GM21515 (cell line): ENCODE data around the gene DHRS9.

Source experiments
- ATAC-seq: cut with Tn5 transposase; IDR thresholded peaks from one replicate; pipeline ENCODE4 v1.9.1; 2021; ENCODE audit not compliant: unreplicated experiment

Gene DHRS9

GRCh38 chr2:169065422-169065821 lies 3.9 kb upstream of the DHRS9 start:
- no peak for ATAC-seq

- no peak for ATAC-seq
These were observed 3.4 kb upstream of the DHRS9 start for GRCh38 chr2:169065864-169066517.

GRCh38 chr2:169066897-169067296 lies 2.5 kb upstream of the DHRS9 start:
- ATAC-seq = no peak

- no peak for ATAC-seq
These were observed 470 bp downstream of the DHRS9 start for GRCh38 chr2:169069833-169070232.

- no peak for ATAC-seq
These were observed 2.1 kb downstream of the DHRS9 start for GRCh38 chr2:169071455-169071854.

GRCh38 chr2:169072163-169072925 lies 3.0 kb downstream of the DHRS9 start:
- ATAC-seq = peak; percentile 48

- no peak for ATAC-seq
These were observed 4.0 kb downstream of the DHRS9 start for GRCh38 chr2:169073211-169073962.

GRCh38 chr2:169073963-169074751 lies 4.8 kb downstream of the DHRS9 start:
- peak; percentile 37 for ATAC-seq

- no peak for ATAC-seq
These were observed 8.4 kb downstream of the DHRS9 start for GRCh38 chr2:169077674-169078240.

- peak; percentile 62 for ATAC-seq
These were observed 11.1 kb downstream of the DHRS9 start for GRCh38 chr2:169080250-169081069.

- no peak for ATAC-seq
These were observed 12.2 kb downstream of the DHRS9 start for GRCh38 chr2:169081551-169081950.

- peak; percentile 63 for ATAC-seq
These were observed 13.6 kb downstream of the DHRS9 start for GRCh38 chr2:169082995-169083394.

- ATAC-seq = no peak
These were observed 17.6 kb downstream of the DHRS9 start for GRCh38 chr2:169086893-169087467.

GRCh38 chr2:169087757-169088379 lies 18.5 kb downstream of the DHRS9 start:
- ATAC-seq = no peak

GRCh38 chr2:169089182-169089581 lies 19.8 kb downstream of the DHRS9 start:
- ATAC-seq = no peak

GRCh38 chr2:169090133-169090820 lies 20.9 kb downstream of the DHRS9 start:
- ATAC-seq = no peak

- ATAC-seq = no peak
These were observed 21.9 kb downstream of the DHRS9 start for GRCh38 chr2:169091256-169091655.

- no peak for ATAC-seq
These were observed 22.6 kb downstream of the DHRS9 start for GRCh38 chr2:169091761-169092519.
